IMR-90 (cell line): Measurements from ENCODE around the gene AWAT1.

Experiments
- BHLHE40 ChIP-seq: fragments of 150-350 bp; IDR thresholded peaks from 2 replicates; pipeline ENCODE4 v1.6.1; 2016; ENCODE audit warnings: mild to moderate bottlenecking, low read depth, low read length
- CEBPB ChIP-seq: IDR thresholded peaks from 2 replicates; pipeline ENCODE4 v1.6.1; 2012; ENCODE audit warnings: low read depth, low read length, improper control_type of control experiment
- FOS ChIP-seq: fragments of 150-350 bp; IDR thresholded peaks from 2 replicates; pipeline ENCODE4 v1.6.1; 2016; ENCODE audit warnings: low read depth, low read length
- MAFK ChIP-seq: IDR thresholded peaks from 2 replicates; pipeline ENCODE4 v1.6.1; 2012; ENCODE audit warnings: low read depth, low read length, improper control_type of control experiment
- MAZ ChIP-seq: IDR thresholded peaks from 2 replicates; pipeline ENCODE4 v1.6.1; 2012; ENCODE audit warnings: low read depth, mild to moderate bottlenecking, low read length, improper control_type of control experiment, moderate library complexity, borderline replicate concordance
- POLR2A ChIP-seq: IDR thresholded peaks from 2 replicates; pipeline ENCODE4 v1.6.1; 2012; ENCODE audit warnings: mild to moderate bottlenecking, low read depth, low read length
- RAD21 ChIP-seq: IDR thresholded peaks from 2 replicates; pipeline ENCODE4 v1.6.1; 2012; ENCODE audit warnings: low read length, improper control_type of control experiment
- RFX5 ChIP-seq: IDR thresholded peaks from 2 replicates; pipeline ENCODE4 v1.8.0; 2012; ENCODE audit warnings: low read depth, mild to moderate bottlenecking, low read length, moderate library complexity
- SMC3 ChIP-seq: fragments of 150-350 bp; IDR thresholded peaks from 2 replicates; pipeline ENCODE4 v1.6.1; 2016; ENCODE audit warnings: low read depth, mild to moderate bottlenecking, antibody characterized with exemption, low read length, moderate library complexity
- USF2 ChIP-seq: fragments of 150-350 bp; IDR thresholded peaks from 2 replicates; pipeline ENCODE4 v1.6.1; 2017; ENCODE audit warnings: mild to moderate bottlenecking, antibody characterized with exemption, low read length, low read depth
- TF ChIP-seq, protein P1 (sequence below): conservative IDR thresholded peaks from 2 replicates; pipeline ENCODE4 v1.5.1; 2012; ENCODE audit warnings: mild to moderate bottlenecking, low read depth, low read length, improper control_type of control experiment
- TF ChIP-seq, protein P2 (sequence below): fragments of 150-350 bp; IDR thresholded peaks from 2 replicates; pipeline ENCODE4 v1.6.1; 2016; ENCODE audit warnings: low read depth, mild to moderate bottlenecking, low read length, moderate library complexity, borderline replicate concordance

DNA sequence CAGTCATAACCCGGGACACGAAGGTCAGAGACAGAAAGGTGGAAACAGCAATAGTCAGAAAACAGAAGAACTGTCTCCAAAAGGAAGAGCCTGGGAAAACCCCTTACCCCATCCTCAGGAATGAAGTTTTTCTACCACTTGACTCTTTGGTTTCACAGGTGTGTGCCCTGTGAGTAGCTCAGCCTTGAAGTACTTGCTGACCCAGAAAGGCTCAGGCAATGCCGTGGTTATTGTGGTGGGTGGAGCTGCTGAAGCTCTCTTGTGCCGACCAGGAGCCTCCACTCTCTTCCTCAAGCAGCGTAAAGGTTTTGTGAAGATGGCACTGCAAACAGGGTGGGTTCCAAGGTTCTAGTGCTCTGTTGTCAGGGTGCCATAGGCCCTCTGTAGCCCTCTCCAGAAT, 32.7 kb upstream of the AWAT1 start:
- TF ChIP-seq RFX5 (no peak), RAD21 (no peak), POLR2A (no peak), CEBPB (no peak), MAFK (no peak), USF2 (no peak), BHLHE40 (no peak), MAZ (no peak), SMC3 (no peak), FOS (no peak)
- TF ChIP-seq, protein P1, sequence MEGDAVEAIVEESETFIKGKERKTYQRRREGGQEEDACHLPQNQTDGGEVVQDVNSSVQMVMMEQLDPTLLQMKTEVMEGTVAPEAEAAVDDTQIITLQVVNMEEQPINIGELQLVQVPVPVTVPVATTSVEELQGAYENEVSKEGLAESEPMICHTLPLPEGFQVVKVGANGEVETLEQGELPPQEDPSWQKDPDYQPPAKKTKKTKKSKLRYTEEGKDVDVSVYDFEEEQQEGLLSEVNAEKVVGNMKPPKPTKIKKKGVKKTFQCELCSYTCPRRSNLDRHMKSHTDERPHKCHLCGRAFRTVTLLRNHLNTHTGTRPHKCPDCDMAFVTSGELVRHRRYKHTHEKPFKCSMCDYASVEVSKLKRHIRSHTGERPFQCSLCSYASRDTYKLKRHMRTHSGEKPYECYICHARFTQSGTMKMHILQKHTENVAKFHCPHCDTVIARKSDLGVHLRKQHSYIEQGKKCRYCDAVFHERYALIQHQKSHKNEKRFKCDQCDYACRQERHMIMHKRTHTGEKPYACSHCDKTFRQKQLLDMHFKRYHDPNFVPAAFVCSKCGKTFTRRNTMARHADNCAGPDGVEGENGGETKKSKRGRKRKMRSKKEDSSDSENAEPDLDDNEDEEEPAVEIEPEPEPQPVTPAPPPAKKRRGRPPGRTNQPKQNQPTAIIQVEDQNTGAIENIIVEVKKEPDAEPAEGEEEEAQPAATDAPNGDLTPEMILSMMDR: no peak
- TF ChIP-seq, protein P2, sequence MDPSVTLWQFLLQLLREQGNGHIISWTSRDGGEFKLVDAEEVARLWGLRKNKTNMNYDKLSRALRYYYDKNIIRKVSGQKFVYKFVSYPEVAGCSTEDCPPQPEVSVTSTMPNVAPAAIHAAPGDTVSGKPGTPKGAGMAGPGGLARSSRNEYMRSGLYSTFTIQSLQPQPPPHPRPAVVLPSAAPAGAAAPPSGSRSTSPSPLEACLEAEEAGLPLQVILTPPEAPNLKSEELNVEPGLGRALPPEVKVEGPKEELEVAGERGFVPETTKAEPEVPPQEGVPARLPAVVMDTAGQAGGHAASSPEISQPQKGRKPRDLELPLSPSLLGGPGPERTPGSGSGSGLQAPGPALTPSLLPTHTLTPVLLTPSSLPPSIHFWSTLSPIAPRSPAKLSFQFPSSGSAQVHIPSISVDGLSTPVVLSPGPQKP: no peak
